CD4-positive, alpha-beta T cell treated with Interleukin-12 subunit alpha and Interleukin-12 subunit beta, for 1 hour (primary cell): ENCODE measurements around the gene MLH1.
A peak's percentile ranks its signal among the peaks of the same experiment; 100 is the strongest.
"Not testable (repeated sequence)": the region's sequence is repeated elsewhere in the genome, so short reads cannot be mapped to it uniquely, and the experiment has no call there.

Experiments used
- DNase-seq: peaks from one replicate; pipeline ENCODE4 v3.0.0-alpha.2; 2020

MLH1 gene

DNA sequence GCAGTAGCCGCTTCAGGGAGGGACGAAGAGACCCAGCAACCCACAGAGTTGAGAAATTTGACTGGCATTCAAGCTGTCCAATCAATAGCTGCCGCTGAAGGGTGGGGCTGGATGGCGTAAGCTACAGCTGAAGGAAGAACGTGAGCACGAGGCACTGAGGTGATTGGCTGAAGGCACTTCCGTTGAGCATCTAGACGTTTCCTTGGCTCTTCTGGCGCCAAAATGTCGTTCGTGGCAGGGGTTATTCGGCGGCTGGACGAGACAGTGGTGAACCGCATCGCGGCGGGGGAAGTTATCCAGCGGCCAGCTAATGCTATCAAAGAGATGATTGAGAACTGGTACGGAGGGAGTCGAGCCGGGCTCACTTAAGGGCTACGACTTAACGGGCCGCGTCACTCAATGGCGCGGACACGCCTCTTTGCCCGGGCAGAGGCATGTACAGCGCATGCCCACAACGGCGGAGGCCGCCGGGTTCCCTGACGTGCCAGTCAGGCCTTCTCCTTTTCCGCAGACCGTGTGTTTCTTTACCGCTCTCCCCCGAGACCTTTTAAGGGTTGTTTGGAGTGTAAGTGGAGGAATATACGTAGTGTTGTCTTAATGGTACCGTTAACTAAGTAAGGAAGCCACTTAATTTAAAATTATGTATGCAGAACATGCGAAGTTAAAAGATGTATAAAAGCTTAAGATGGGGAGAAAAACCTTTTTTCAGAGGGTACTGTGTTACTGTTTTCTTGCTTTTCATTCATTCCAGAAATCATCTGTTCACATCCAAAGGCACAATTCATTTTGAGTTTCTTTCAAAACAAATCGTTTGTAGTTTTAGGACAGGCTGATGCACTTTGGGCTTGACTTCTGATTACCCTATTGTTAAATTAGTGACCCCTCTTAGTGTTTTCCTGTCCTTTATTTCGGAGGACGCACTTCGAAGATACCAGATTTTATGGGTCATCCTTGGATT lies at the start of gene MLH1:
MLH1 (plus strand) TSS at position 193 of the 958 bp plus-strand sequence; CDS start at position 223, 30 bp downstream.
- peak; percentile 100 for DNase-seq

DNA sequence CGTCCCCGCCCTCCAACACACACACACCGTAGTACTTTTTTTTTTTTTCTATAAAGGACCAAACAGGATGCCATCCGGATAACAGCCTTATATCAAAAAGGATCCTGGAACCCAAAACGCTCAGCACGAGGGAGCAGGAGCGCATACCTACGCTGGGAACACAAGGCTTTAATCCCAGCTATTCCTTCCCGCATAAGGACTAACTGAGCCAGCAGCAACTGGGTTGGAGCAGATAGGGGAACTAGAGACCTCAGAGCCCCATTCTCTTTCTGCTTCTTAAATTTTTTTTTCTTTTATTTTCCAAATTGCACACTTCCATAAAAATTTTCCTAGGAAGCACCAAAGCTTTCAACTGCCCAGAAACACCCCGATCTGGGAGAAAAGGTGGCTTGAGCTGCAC lies 49.7 kb upstream of the MLH1 start:
- DNase-seq, result no peak

DNA sequence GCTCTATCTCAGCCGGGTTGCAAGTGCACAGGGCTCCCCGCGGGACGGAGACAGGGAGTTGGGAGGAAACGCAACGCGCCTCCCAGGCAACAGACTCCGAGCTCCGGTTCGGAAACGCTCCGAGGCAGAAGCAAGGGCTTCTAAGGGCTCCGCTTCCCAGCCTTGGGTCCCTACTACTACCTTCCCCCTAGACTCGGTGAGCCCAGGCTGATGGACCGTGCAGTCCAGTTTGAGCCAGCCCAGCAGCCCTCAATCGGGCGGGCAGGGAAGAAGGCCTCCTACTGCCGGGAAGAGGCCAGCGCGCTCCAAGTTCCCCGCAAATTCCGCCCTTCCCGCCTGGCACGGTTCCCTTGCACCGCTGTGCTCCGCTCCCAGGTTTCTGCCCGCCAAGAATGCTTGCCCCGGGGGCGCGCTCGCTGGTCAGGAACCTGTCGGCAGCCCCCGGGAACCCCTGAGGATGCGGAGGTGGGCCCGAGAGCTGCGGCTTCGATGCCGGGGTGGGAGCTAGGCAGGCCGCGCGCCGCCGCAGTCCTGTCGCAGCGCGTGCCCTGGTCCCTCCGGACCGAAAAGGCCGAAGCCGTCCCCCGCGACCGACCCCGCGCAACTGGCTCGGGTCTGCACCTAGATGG lies 49.2 kb upstream of the MLH1 start:
- peak; percentile 26 for DNase-seq

DNA sequence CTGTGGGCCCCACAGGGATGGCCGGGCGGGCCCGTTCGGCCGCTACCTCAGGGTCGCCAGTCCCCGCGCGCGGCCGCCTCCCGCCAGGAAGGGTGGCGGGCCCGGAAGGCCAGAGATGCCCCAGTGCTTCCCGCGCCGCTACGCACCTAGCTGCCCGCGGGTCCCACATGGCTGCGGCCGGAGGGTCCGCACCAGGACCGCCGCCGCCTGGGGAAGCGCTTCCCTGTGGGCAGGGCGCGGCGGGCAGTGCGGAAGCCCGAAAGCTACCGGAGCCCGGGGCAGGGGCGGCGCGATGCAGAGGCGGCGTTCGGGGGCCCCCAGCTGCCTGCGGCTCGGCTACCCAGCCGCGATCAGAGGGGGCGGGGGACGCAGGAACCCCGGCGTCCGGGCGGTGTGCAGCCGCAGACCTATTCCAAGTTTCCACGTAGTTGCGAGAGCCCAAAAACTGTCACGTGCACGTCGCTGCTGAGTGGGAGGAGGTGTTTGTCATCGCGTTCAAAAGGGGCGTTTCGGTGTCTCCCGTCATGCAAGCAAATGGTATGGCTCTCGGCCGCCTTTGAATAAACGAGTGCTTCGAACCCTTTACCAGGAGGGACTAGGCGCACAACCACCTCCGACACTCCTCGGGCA lies 48.6 kb upstream of the MLH1 start, which contains the start of gene TRANK1:
TRANK1 (minus strand) TSS at position 414 of the 630 bp plus-strand sequence; CDS start at position 169, 245 bp downstream.
- DNase-seq, result peak; percentile 86

DNA sequence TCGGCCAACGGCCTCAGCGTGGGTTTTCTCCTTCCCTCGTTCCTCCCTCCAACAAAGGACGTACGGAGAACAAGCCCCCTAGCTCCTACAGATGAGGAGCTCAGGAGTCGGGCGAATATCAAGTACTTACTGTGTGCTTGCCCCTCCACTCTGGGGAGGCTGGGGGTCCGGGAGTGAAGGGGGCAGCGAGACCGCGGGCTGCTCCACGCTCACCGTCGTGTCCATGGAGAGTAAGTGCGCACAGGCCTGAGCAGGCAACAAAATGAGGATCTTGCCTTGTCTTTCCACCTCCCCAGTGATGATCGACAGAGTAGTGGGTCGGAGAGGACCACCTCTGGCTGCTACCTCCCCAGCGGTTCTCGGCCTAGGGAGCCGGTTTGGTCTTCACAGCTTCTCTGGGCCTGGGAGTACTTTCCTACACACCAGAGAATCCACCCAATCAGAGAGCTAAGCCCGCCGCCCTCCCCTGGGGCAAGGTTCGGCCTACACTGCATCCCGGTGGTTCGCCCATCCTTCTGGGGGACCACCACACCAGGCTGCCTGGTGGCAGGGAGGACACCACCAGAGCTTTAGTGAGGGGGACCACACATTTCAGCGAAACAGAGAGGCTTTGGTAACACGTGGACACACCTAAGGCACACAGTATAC lies 47.9 kb upstream of the MLH1 start:
- no peak for DNase-seq

DNA sequence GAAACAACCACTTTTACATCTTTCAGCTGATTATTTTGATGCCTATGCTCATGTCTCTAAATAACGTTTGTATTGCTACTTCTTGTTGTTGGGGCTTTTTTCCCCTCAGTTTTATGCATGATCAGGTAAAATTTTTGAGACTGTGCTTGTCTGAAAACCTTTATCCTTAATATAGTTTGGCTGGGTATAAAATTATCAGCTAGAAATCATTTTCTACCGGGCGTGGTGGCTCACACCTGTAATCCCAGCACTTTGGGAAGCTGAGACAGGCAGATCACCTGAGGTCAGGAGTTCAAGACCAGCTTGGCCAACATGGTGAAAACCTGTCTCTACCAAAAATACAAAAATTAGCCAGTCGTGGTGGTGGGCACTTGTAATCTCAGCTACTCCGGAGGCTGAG lies 45.5 kb upstream of the MLH1 start:
- not testable (repeated sequence) for DNase-seq

DNA sequence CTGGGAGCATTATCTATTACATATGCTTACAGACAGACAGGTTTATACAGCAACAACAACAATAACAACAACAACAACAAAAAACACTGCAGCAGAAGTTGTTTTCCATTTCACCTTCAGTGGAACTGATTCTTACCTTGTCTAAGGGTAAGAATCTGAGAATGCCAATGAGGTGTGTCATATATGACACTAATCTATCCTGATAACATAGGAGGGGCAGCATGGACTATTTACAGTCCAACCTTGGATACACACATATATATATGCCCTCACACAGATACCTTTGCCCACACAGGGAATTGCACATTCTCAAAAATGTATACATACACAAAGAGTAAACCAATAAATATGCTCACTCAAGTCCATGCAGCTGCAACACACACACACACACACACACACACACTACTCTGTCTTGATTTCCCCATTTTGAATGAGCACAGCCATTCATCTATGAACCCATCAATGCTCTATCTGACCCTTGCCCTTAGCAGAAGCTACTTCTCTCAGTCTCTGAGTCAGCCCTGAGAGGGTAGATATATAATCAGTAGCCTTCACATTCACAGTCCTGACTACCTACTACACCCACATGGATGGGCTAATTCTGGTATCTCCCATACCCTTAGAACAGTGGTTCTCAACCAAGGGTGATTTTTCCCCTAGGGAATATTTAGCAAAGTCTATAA lies 38.7 kb upstream of the MLH1 start:
- no peak for DNase-seq

DNA sequence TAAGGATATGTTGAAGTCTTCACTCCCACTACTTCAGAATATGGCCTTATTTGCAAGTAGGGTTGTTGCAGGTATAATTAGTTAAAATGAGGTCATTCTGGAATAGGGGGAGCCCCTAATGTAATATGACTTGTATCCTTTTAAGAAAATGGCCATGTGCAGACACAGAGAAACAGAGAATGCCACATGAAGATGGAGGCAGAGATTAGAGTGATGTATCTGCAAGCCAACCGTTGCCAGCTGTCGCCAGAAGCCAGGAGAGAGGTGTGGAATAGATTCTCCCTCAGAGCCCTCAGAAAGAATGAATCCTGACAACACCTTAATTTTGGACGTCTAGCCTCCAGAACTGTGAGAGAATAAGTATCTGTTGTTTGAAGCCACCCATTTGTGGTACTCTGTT lies 37.2 kb upstream of the MLH1 start:
- DNase-seq, result no peak

DNA sequence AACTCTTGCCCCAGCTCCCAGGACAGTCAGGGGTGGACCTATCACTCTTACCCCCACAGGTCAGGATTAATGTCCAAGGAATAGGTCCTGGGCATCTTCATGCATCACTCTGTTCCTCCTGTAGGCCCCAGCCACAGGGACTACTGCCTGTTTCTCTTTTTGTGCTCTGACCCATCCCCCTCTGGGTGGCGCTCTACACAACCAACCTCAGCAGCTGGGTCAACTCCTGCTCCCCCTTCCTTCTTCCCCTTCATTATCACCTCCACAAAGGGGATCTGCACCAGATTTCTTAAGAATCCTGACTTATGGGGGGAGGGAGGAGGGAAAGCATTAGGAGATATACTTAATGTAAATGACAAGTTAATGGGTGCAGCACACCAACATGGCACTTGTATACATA lies 36.3 kb upstream of the MLH1 start:
- DNase-seq, result no peak

DNA sequence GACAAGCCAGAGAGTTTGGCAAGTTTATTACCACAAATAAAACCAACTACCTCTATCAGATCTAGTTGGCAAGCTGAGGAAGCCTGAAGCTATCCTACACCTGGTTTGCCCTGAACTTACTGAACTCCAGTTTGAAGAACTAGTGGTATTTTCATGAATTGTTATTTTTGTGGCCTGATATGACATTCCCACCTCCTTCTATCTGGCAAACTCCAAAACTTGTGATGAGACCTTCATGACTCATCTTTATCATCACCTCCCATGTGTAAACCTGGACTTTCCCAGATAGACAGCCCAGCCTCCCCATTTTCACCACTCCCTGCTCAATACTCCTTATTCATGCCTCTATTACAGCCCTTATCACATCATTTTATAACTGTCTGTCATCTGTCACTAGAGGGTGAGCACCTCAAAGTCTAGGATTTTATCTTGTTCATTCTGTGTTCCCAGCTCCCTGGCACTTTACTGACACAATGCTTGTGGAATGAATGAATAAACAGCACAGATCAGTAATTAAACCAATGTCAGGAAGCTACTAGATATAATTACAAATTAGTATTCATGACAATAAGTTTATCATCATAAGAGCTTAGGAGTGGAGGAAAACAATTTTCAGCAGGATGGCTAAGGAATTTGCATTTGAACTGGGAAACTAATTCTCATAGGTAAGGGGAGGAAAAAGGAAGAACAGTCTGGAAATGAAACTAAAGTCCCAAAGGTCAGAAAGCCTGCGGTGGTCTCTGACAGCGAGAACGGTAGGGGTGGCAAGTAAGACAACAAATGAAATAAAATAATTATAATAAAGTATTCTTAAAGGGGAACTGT lies 35.2 kb upstream of the MLH1 start:
- DNase-seq, result no peak

DNA sequence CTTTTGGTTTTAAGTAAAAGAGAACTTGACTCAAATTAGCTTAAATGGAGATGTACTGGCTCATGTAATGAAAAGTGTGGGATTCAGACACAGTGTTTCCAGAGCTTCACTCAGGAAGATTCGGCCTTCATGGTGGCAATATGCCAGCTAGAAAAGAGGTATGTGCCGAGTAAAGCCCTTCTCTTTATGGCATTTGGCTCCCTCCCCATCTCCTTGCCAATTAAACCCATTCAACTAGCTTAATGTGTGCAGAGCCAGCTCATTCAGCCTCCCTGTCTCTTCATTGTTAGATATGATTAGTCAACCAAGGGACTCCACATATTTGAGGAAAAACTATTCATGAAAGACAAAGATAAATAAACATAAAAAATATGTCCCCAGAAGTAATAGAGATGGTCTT lies 33.5 kb upstream of the MLH1 start:
- no peak for DNase-seq

DNA sequence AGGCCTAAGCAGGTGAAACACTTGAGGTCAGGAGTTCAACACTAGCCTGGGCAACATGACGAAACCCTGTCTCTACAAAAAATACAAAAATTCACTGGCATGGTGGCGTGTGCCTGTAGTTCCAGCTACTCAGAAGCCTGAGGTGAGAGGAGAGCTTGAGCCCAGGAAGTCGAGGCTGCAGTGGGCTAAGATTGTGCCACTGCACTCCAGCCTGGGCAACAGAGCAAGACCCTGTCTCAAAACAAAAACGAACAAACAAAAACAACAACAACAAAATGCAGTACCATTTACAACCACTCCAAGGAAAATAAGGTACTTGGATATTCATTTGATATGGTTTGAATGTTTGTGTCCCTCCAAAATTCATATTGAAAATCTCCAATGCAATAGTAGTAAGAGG lies 32.8 kb upstream of the MLH1 start:
- DNase-seq, result no peak

DNA sequence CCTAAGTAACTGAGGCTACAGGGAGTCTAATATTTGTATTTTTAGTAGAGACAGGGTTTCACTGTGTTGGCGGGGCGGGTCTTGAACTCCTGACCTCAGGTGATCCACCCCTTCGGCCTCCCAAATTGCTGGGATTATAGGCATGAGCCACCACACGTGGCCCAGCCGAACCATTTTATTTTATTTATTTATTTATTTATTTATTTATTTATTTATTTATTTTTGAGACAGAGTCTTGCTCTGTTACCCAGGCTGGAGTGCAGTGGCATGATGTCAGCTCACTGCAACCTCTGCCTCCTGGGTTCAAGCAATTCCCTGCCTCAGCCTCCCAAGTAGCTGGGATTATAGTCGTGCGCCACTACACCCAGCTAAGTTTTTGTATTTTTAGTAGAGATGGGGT lies 30.3 kb upstream of the MLH1 start:
- not testable (repeated sequence) for DNase-seq

DNA sequence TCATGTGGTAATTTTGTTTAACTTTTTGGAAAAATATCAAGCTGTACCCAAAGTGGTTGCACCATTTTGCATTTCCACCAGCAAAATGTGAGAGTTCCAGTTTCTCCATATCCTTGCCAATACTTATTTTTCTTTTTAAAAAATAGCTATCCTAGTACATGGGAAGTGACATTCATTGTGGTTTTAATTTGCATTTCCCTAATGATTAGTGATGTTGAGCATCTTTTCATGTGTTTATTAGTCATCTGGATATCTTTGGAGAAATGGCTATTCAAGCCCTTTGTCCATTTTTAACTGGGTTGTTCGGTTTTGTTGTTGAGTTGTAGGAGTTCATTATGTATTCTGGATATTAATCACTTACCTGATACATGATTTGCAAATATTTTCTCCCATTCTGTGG lies 29.0 kb upstream of the MLH1 start:
- no peak for DNase-seq

DNA sequence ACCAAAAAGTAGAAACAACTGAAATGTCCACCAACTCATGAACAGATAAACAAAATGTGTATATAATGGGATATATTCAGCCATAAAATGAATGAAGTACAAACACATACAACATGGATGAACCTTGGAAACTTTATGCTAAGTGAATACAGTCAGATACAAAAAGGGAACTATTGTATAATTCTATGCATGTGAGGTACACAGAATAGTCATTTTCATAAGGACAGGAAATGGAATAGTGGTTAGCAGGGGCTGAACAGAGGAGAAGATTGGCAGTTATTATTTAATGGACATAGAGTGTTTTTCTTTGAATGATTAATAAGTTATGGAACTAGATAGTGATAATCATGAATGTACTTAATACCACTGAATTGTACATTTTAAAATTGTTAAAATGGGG lies 28.5 kb upstream of the MLH1 start:
- no peak for DNase-seq

DNA sequence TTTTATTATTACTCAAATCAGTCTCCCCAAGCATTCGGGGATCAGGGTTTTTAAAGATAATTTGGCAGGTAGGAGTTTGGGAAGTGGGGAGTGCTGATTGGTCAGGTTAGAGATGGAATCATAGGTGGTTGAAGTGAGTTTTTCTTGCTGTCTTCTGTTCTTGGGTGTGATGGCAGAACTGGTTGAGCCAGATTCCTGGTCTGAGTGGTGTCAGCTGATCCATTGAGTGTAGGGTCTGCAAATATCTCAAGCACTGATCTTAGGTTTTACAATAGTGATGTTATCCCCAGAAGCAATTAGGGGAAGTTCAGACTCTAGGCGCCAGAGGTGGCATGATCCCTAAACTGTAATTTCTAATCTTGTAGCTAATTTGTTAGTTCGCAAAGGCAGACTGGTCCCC lies 27.9 kb upstream of the MLH1 start:
- no peak for DNase-seq

DNA sequence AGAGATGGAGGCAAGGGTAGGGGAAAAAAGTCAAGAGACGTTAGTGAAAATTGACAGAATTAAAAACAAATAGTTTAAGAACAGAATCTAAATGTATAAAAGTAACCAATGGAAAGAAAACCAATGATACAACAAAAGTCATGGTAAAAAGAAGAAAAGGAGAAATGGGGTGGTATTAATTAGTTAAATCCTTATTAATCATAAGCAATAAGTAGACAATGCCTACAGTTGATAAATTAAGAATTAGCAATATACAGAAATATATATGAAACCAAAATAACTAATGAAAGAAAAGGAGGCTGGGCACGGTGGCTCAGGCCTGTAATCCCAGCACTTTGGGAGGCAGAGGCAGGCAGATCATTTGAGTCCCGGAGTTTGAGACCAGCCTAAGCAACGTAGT lies 24.2 kb upstream of the MLH1 start:
- DNase-seq, result no peak

DNA sequence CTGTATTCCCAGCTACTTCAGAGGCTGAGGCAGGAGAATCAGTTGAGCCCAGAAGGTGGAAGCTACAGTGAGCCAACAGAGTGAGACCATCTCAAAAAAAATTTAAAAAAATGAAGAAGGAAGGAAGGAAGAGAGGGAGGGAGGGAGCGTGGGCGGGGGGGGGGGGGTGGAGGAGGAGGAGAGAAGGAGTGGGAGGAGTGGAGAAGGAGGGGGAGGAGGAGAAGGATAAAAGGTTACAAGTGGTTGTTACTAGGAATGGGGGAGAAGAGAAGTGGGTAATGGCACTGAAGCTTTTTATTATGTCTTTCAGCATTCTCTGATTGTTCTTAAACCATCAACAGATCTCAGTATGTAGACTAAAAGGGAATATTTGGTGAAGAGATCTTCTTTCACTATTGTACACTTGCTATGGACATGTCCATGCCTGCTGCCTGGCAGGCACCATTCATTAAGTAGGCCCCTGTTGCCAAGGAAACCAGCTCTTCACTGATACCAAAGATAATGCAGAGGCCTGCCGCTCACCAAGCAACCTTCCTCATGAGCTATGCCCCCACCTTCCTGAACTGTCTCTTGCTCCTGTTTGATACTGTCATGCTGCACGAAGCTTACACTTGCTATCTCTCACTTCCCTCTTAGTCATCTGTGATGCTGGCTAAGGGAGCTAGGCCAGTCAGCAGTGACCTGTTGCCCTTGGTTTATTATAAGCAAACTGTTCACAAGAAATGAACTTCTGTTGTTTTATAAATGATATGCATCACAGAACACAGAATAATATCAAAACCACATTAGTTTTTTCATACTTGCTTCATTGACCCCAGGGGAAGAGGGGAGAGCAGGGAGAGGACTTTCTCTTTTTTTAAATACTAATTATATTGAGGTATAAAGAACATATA lies 23.5 kb upstream of the MLH1 start:
- peak; percentile 69 for DNase-seq

DNA sequence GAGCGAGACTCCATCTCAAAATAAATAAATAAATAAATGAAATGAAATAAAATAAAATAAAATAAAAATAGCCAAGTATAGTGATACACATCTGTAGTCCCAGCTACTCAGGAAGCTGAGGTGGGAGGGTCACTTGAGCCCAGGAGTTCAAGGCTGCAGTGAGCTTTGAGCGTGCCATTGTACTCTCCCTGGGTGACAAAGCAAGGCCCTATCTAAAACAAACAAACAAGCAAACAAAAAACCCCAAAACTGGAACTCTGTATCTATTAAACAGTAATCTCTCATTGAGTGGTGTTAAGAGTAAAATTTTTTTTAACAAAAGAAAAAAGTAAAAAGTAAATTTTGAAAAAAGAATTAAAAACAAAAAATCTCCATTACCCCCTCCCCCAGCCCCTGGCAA lies 21.2 kb upstream of the MLH1 start:
- no peak for DNase-seq

DNA sequence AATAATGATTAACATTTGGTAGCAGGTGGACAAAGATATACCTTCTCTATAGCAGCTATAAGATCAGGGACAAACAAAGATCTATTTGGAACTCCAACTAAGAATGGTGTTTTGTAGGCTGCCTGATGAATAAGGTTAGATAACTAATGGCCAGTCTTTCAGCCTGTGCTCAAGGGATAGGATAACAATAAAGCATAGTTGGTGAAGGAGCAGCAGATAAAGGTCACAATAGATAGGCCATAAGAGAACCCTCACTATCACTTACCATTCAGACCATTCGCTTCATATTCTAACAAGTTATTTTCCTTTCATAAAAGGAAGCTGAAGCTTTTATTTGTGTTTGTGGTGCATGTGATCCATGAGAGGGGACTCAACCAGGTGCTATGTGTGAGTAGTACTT lies 20.2 kb upstream of the MLH1 start:
- DNase-seq, result no peak

DNA sequence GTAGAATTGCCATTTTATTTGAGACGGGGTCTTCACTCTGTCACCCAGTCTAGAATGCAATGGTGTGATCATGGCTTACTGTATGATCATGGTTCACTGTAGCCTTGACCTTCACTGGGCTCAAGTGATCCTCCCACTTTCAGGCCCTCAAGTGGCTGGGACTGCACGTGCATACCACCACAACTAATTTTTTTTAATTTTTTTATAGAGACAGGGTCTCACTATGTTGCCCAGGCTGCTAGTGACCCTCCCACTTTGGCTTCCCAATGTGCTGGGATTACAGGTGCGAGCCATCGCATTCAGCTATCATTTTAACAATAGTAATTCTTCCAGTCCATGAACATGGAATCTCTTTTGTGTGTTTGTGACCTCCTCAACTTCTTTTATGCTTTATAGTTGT lies 12.3 kb upstream of the MLH1 start:
- DNase-seq, result no peak
